ENCODE measurements around the gene RASAL1. TPM values are rescaled to one million over a fixed set of nuclear protein-coding genes. Genes with fewer than 3 reads are reported as not detected.
A peak's percentile ranks its signal among the peaks of the same experiment; 100 is the strongest.

RASAL1 gene
- total and polyA plus RNA-seq, 2 donors (not counting 1 experiment from before 2014, with no cell fraction given) = not detected

GRCh38 chr12:113155060-113155459 is 19.5 kb upstream of the RASAL1 start:
- H3K36me3 ChIP-seq (ENCODE audit: control insufficient read depth, insufficient read depth, low read length) = peaks cover 1% of the 10 kb centered on the region
- TF ChIP-seq CTCF (conservative IDR thresholded peaks at IDR 0.05 in 1 of 2, IDR thresholded peaks at IDR 0.05 in 1 of 2; ENCODE audit: low read depth in 1 of 2, low read length in 2 of 2) (no peak), EZH2 (IDR thresholded peaks at IDR 0.05; ENCODE audit: low read length, missing control alignments) (no peak)

GRCh38 chr12:113154351-113154973 is 18.9 kb upstream of the RASAL1 start:
- peak overlapping the region; percentile 0 for H3K4me2 ChIP-seq (ENCODE audit: extremely low read depth, insufficient read depth, low read length)
- H3K9ac ChIP-seq (ENCODE audit: insufficient read depth, low read length) = no peak overlapping the region
- no peak overlapping the region for H3K4me3 ChIP-seq (replicated peaks in 1 of 4; ENCODE audit: control extremely low read depth in 1 of 4, insufficient read depth in 1 of 4, low read depth in 3 of 4, low read length in 4 of 4)
- peaks cover 25% of the 10 kb centered on the region for H3K27me3 ChIP-seq (ENCODE audit: control insufficient read depth, insufficient read depth, low read length)
- DNase-seq (ENCODE audit: low read depth in 2 of 2) = peak in 1 of 2 donors; percentile 14
- H2AFZ ChIP-seq (ENCODE audit: low read length) = no peak overlapping the region
- H3K79me2 ChIP-seq (ENCODE audit: control insufficient read depth, insufficient read depth, low read length) = no peaks in the 10 kb centered on the region
- H3K9me3 ChIP-seq (ENCODE audit: control insufficient read depth, insufficient read depth, low read depth, low read length) = no peaks in the 10 kb centered on the region
- no peak overlapping the region for H3K27ac ChIP-seq (ENCODE audit: insufficient read depth, low read length)
- no peak for TF ChIP-seq EZH2 (IDR thresholded peaks at IDR 0.05; ENCODE audit: low read length, missing control alignments)
- no peak for TF ChIP-seq CTCF (conservative IDR thresholded peaks at IDR 0.05 in 1 of 2, IDR thresholded peaks at IDR 0.05 in 1 of 2; ENCODE audit: low read depth in 1 of 2, low read length in 2 of 2)
- peaks cover 1% of the 10 kb centered on the region for H3K36me3 ChIP-seq (ENCODE audit: control insufficient read depth, insufficient read depth, low read length)
- H4K20me1 ChIP-seq (ENCODE audit: control insufficient read depth, extremely low read depth, insufficient read depth, low read length) = no peaks in the 10 kb centered on the region
- peaks cover 5% of the 10 kb centered on the region for H3K4me1 ChIP-seq (ENCODE audit: control insufficient read depth, extremely low read depth, insufficient read depth, low read length)

More at GRCh38 chr12:113155060-113155459, 19.5 kb upstream of the RASAL1 start:
- no peak for DNase-seq (ENCODE audit: low read depth in 2 of 2)
- Histone ChIP-seq H3K79me2 (ENCODE audit: control insufficient read depth, insufficient read depth, low read length) (no peaks in the 10 kb centered on the region), H3K4me3 (replicated peaks in 1 of 4; ENCODE audit: control extremely low read depth in 1 of 4, insufficient read depth in 1 of 4, low read depth in 3 of 4, low read length in 4 of 4) (no peak overlapping the region), H3K4me2 (ENCODE audit: extremely low read depth, insufficient read depth, low read length) (no peak overlapping the region), H3K27me3 (ENCODE audit: control insufficient read depth, insufficient read depth, low read length) (peaks cover 25% of the 10 kb centered on the region), H3K9me3 (ENCODE audit: control insufficient read depth, insufficient read depth, low read depth, low read length) (no peaks in the 10 kb centered on the region), H3K9ac (ENCODE audit: insufficient read depth, low read length) (no peak overlapping the region), H3K27ac (ENCODE audit: insufficient read depth, low read length) (no peak overlapping the region), H4K20me1 (ENCODE audit: control insufficient read depth, extremely low read depth, insufficient read depth, low read length) (no peaks in the 10 kb centered on the region), H3K4me1 (ENCODE audit: control insufficient read depth, extremely low read depth, insufficient read depth, low read length) (peaks cover 1% of the 10 kb centered on the region), H2AFZ (ENCODE audit: low read length) (no peak overlapping the region)

- Histone ChIP-seq H3K4me1 (ENCODE audit: control insufficient read depth, extremely low read depth, insufficient read depth, low read length) (peaks cover 7% of the 10 kb centered on the region), H2AFZ (ENCODE audit: low read length) (no peak overlapping the region), H3K9me3 (ENCODE audit: control insufficient read depth, insufficient read depth, low read depth, low read length) (no peaks in the 10 kb centered on the region), H3K9ac (ENCODE audit: insufficient read depth, low read length) (no peak overlapping the region), H3K27me3 (ENCODE audit: control insufficient read depth, insufficient read depth, low read length) (peaks cover 25% of the 10 kb centered on the region), H3K27ac (ENCODE audit: insufficient read depth, low read length) (no peak overlapping the region), H3K36me3 (ENCODE audit: control insufficient read depth, insufficient read depth, low read length) (no peaks in the 10 kb centered on the region), H3K4me2 (ENCODE audit: extremely low read depth, insufficient read depth, low read length) (peak overlapping the region; percentile 89), H3K4me3 (replicated peaks in 1 of 4; ENCODE audit: control extremely low read depth in 1 of 4, insufficient read depth in 1 of 4, low read depth in 3 of 4, low read length in 4 of 4) (peak overlapping the region in 3 of 4 experiments; percentile 1 to 38 (median 19)), H4K20me1 (ENCODE audit: control insufficient read depth, extremely low read depth, insufficient read depth, low read length) (no peaks in the 10 kb centered on the region), H3K79me2 (ENCODE audit: control insufficient read depth, insufficient read depth, low read length) (no peaks in the 10 kb centered on the region)
- TF ChIP-seq EZH2 (IDR thresholded peaks at IDR 0.05; ENCODE audit: low read length, missing control alignments) (no peak), CTCF (conservative IDR thresholded peaks at IDR 0.05 in 1 of 2, IDR thresholded peaks at IDR 0.05 in 1 of 2; ENCODE audit: low read depth in 1 of 2, low read length in 2 of 2) (peak; percentile 32 to 36)
- peak; percentile 70 to 73 for DNase-seq (ENCODE audit: low read depth in 2 of 2)
These were observed 17.6 kb upstream of the RASAL1 start for GRCh38 chr12:113152835-113153814.

Measured in fibroblast of lung (primary cell).